Vein endothelial cell (primary cell): ENCODE results near the gene CXorf66. TPM values are rescaled to one million over a fixed set of nuclear protein-coding genes. Genes with fewer than 3 reads are reported as not detected.

Experiments
- small RNA-seq: library from RNA; depleted of rRNA; stranded (forward); fragments of <200 nt; gene quantifications from one replicate; pipeline ENCODE3, GENCODE V24; 2012
- total RNA-seq: library from RNA; depleted of rRNA; stranded (reverse); fragments of >200 nt; gene quantifications from 2 replicates; pipeline ENCODE4 v1.2.3, GENCODE V29; 2012

CXorf66 gene, protein sequence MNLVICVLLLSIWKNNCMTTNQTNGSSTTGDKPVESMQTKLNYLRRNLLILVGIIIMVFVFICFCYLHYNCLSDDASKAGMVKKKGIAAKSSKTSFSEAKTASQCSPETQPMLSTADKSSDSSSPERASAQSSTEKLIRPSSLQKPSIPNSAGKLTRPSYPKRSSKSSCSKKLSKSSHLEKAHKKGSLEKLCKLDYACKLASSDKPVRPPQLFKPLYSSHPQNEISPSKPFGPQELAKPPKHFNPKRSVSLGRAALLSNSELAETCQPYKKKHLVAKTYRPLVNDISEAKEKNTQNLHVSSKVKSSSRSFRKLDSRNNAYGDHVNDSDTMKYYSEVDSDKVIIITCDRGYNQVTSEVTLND
- not detected in 2 replicates for total RNA-seq

DNA sequence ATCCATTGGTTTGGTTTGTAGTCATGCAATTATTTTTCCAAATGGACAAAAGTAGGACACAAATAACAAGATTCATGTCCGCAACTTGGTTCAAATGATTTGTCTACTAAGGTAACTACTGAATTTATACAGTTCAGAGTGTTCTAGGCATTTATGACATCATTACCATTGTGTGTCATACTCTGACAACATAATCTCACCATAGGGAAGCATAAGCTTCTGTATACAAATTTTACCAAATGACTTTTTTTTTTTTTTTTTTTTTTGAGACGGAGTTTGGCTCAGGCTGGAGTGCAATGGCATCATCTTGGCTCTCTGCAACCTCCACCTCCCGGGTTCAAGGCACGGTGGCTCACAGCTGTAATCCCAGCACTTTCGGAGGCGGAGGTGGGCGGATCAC lies at the start of gene CXorf66:
CXorf66 (minus strand) TSS at position 101 of the 400 bp plus-strand sequence; CDS start at position 76, 25 bp downstream.

DNA sequence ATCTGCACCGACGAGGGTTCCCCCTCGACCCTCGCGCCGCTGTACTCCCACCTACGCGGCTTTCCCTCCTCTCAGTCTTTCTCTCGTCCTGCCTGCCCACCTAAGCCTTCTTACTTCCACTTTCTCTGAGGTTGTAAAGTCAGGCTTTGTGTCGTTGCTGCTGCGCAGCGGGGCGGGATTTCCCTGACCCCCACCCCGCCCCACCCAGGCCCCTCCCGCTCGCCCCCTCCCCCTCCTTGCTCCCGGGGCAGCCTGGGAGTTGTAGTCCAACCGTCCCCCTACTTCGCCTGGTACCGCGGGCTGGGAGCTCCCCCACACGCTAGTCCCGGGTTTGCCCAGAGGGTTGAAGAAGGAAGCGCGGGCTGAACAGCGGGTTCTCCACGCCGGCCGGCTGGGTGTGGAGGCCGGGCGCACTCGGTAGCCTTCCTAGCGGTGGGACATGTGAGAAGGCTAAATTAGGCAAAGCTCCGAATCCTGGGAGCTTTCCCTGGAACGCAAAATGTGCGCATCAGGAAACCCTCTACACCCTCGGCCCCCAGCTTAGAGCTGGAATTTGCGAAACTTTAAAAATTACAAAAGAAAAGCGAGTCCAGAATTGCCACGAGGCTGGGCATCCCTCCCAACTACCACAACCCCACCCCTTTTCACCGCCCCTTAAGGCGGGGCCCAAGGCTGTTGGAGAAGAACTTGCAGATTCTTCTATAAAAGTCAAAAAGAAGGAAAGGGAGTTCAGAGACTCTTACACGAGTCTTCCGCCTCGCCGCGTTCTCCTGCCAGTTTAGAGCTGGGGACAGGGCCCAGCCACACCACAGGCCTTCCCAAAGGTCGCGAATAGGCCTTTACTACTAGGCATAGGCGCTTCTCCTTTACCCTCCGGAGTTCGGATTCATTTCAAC lies 32.2 kb downstream of the CXorf66 start, which contains the start of gene ATP11C:
ATP11C (minus strand) TSS at position 153 of the 896 bp plus-strand sequence. CDS start 1,011 bp downstream, outside the sequence.

Small RNAs within 50 kb of the gene (small RNA-seq; reads per million reads assigned to genes)
- gene MIR505 (70.5 reads per million, percentile 98 among the genes with 10 or more reads in this experiment), gene RF00425 (not detected)

Other genes with a start within 250 kb of the CXorf66 start
- gene ATP11C, start 32.5 kb downstream of the CXorf66 start, total RNA-seq = 66.0 and 74.8 TPM in 2 replicates